Raji (cell line): ENCODE measurements around the gene KRT28.

Experiments used
- POLR2A ChIP-seq: IDR thresholded peaks from 2 replicates; pipeline ENCODE4 v1.6.1; 2011; ENCODE audit warnings: low read depth, low read length, control low read depth; ENCODE audit not compliant: insufficient read depth

KRT28 gene

DNA sequence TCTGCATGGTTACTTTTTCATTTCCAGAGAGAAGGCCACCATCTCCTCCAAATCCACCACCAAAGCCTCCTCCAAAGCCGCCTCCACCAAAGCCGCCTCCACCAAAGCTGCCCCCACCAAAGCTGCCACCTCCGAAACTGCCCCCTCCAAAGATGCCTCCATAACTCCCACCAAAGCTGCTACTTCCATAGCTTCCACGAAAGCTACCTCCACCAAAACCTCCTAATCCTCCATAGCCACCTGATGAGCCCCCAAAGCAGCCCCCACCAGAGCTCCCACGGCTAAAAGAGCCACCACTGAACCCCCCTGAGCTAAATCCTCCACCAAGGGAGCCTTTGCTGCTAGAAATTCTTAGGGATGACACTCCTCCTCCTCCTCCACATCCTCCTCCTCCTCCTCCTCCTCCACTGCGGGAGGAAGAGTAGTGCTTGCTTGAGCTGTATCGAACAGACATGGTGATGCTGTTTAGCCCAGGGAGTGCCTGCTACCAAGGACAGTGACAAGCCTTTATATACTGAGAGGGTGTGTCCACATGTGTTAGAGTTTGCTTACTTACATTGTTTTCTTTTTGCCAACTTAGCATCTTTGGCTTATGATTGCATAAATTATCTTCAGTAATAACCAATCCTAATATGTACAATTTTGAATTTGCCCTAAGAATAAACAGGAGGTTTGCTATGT lies 22.5 kb upstream of the KRT28 start, which contains the start of gene KRT10:
Gene KRT10, minus strand, starts transcription at position 483 of the 681 bp plus-strand sequence. Its CDS starts 29 bp downstream, at position 454.
- no peak for TF ChIP-seq POLR2A

DNA sequence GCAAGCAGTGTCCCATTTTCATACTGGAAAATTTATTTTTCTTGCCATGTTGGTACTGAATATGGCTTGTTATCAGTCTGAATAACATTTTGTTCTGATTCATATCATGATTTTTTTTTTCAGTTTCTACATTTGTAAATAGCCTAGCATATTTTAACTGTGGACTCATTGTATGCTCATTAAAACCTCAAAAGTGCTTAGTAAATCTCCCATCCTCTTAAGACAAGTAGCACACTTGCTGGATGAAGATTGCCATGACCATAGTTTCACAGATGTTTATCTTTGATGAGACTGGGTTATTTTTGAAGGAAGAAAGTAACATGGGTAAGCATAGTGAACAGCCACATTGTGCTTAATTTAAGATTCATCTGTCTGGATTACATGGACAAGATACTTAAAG lies 21.8 kb upstream of the KRT28 start:
- no peak for TF ChIP-seq POLR2A

DNA sequence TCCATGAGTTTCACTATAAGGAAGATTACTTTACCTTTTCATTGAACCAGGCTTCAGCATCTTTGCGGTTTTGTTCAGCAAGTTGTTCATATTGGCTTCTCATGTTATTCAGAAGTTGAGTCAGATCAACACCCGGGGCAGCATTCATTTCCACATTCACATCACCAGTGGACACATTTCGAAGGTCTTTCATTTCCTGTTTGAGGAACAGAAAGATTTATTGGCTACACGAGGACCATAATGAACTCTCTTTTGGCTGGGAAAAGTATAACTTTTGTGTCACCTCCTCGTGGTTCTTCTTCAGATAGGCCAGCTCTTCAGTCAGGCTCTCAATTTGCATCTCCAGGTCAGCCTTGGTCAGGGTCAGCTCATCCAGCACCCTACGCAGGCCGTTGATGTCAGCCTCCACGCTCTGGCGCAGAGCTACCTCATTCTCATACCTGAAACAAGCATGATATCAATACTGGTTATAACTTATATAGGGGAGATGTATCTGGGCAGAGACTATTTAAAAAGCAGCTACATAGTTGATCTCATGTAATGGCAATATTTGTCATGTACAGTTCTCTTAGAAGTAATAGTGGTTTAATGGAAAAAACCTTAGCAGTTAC lies 20.6 kb upstream of the KRT28 start:
- no peak for TF ChIP-seq POLR2A

- no peak for TF ChIP-seq POLR2A
These were observed 19.9 kb upstream of the KRT28 start for GRCh38 chr17:40819528-40820125.

GRCh38 chr17:40818733-40819527 lies 19.2 kb upstream of the KRT28 start:
- TF ChIP-seq POLR2A, result peak; percentile 45

DNA sequence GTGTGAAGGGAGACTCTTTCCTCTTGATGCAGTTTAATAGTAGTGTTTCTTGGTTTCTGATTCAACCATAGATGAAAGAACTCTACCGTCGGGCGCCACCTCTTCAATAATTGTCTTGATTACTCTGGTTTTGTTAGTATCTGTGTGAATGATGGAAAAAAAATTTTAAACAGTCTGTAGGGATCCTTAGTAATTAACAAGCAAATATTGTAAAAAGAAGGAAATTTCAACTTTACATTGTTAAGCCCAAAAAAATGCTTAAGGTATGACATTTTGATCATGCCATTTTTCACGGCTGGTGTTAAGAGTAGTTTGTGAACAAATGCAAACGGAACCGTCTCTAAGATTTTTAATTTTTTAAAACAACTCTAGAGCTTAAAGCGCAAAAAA lies 18.6 kb upstream of the KRT28 start:
- TF ChIP-seq POLR2A, result no peak

GRCh38 chr17:40817103-40817682 lies 17.4 kb upstream of the KRT28 start:
- TF ChIP-seq POLR2A, result 0 out of 2 replicates have a peak, but pooled peaks have one; percentile 16

DNA sequence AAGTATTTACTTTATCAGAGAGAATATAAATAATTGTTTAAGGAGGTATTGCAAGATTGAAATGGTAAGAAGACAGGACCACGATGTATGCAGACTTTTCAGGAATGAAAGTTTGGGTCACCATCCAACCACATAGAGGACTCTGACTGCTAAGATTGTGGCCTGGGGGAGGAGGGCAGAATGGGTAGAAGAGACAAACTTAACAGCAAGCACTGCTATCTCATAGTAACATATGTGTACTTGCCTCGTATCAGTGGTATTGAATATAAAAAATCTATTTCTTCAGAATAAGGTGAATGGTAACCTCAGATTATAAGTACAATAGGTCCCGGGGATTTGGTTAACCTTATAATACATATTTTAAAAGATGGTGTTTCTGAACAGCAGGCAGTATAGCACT lies 16.8 kb upstream of the KRT28 start:
- no peak for TF ChIP-seq POLR2A

- TF ChIP-seq POLR2A, result no peak
These were observed 15.6 kb upstream of the KRT28 start for GRCh38 chr17:40815381-40815780.

- no peak for TF ChIP-seq POLR2A
These were observed 14.0 kb upstream of the KRT28 start for GRCh38 chr17:40813804-40814203.

GRCh38 chr17:40812639-40813038 lies 12.9 kb upstream of the KRT28 start:
- no peak for TF ChIP-seq POLR2A

DNA sequence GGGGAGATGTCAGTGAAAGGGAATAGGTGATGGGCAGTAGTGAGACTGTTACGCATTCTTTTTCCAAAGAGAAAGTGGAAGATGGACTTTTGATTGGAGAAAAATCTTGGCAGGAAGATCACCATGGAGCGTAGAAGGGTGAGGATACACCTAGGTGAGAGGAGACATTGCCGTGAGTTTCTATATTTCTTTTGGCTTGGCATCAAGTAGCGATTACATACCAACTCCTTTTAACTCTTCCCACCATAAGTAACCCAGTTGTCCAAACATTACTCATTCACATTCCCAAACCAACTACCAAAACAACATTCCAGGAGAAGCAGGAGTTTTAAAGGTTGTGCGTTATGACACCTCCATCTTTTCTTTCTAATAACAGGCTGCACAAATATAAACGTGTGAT lies 10.7 kb upstream of the KRT28 start:
- no peak for TF ChIP-seq POLR2A

DNA sequence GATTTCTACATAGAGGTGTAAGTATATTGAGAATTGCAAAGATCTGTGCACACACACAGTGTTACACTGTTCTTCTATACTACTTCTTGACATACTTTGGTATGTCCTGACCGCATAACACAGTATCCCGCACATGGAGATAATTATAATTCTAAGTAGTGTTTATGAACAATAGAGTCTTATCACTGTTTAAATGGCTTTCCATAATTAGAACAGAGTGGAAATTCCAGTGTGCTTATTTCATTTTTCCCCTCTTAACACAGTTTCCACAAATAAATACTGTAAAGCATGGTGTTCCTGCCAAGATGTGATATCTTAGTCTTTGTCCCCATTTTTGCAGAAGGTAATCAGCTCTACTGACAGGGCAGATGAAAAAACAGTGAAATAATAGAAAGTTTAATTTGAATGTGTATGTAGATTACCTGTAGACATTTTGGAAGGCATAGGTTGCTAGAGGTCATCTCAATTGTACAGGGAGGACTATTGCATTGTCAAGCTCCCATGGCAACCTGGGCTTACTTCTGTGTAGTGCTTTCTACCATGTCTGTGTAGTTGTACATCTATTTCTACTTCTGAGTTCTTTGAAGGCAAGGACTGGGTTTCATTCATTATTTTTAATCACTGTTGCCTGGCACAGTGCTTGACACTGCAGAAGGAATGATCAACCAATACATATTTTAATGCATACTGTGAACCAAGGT lies 10.1 kb upstream of the KRT28 start:
- no peak for TF ChIP-seq POLR2A

DNA sequence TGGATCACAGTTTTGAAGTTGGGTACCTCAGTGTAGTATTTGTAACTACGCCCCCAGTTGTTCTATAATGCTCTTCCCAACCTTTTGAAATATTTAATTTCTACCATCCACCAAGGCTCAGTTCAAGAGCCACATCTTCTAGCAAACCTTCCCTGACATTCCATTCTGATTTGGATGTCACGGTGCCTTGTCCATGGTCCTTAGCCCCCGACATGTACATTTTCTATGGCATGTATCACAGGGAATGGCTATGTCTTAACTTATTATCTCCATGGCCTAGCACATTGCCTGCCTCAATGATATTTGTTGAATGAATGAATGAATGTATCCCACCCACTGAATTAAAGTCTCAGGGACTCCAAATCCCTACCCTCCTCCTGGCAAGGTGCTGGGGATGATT lies 6.4 kb upstream of the KRT28 start:
- TF ChIP-seq POLR2A, result no peak
